GM12892 (cell line): ENCODE measurements around the gene DHRS13.

Experiments
- POLR2A ChIP-seq: IDR thresholded peaks from 2 replicates; pipeline ENCODE4 v1.6.1; 2011; ENCODE audit warnings: low read depth, low read length, control low read depth
- POLR2AphosphoS5 ChIP-seq: IDR thresholded peaks from 2 replicates; pipeline ENCODE4 v1.6.1; 2011; ENCODE audit warnings: low read depth, low read length, control low read depth
- TAF1 ChIP-seq: IDR thresholded peaks from 2 replicates; pipeline ENCODE4 v1.6.1; 2011; ENCODE audit warnings: low read depth, mild to moderate bottlenecking, control low read depth, low read length, borderline replicate concordance

DNA sequence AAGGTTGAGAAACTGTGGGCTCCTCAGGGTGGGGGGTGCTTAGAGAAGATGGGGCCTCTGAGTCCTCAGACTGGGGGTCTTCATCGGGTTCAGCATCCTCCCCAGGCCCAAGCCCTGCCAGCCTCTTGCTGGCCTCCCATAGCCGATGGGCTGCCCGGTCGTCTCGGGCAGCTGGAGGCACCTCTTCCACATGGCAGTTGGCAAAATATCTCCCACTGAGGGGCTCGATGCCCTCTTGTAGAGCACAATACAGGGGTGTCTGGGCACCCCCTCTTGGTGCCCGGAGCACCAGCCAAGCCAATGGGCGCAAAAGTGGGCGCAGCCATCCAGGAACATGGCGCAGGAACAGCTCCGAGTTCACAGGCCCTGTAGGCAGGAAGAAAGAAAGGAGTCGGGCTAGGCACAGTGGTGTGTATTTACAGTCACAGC is 4.3 kb downstream of the DHRS13 start:
- no peak for TF ChIP-seq TAF1
- no peak for TF ChIP-seq POLR2A
- TF ChIP-seq POLR2AphosphoS5: no peak
